ENCODE data around the gene GALNT1. TPM values are rescaled to one million over a fixed set of nuclear protein-coding genes. Genes with fewer than 3 reads are reported as not detected.

The GALNT1 gene
- total and polyA plus RNA-seq, 2 donors (not counting 1 experiment from before 2014, with no cell fraction given) = 7.5 to 51.3 TPM

- H3K4me3 ChIP-seq (ENCODE audit: control extremely low read depth in 1 of 5, extremely low read depth in 1 of 5, insufficient read depth in 1 of 5, low read depth in 2 of 5, low read length in 4 of 5) = no peak overlapping the region
- no peak overlapping the region for H3K9ac ChIP-seq (ENCODE audit: low read length)
- ChIA-PET CTCF (no interaction called here), POLR2A (no interaction called here)
- H4K20me1 ChIP-seq (ENCODE audit: control insufficient read depth, insufficient read depth, low read length, poor library complexity, severe bottlenecking) = no peaks in the 10 kb centered on the region
- H3K27me3 Mint-ChIP-seq = no peaks in the 10 kb centered on the region
- peaks cover 44% of the 10 kb centered on the region for H3K4me1 Mint-ChIP-seq
- peak overlapping the region in 1 of 2 donors; percentile 9 for H3K27ac ChIP-seq (ENCODE audit: low read length in 2 of 2)
- no peak overlapping the region for H2AFZ ChIP-seq (ENCODE audit: insufficient read depth, low read depth, low read length, poor library complexity, severe bottlenecking)
- peaks cover 5 to 8% (median 5%) of the 10 kb centered on the region in 3 donors for H3K9me3 ChIP-seq (ENCODE audit: control extremely low read depth in 1 of 3, control insufficient read depth in 2 of 3, insufficient read depth in 1 of 3, low read length in 2 of 3)
- peaks cover 0 to 23% of the 10 kb centered on the region in 2 donors for H3K4me1 ChIP-seq (ENCODE audit: control insufficient read depth in 2 of 2, insufficient read depth in 2 of 2, low read length in 2 of 2)
- peaks cover 77% of the 10 kb centered on the region for H3K79me2 ChIP-seq (ENCODE audit: control insufficient read depth, insufficient read depth, low read length)
- peaks cover 0 to 6% of the 10 kb centered on the region in 2 experiments for H3K36me3 ChIP-seq (replicated peaks in 1 of 2; ENCODE audit: control extremely low read depth in 1 of 2, control insufficient read depth in 1 of 2, extremely low read depth in 1 of 2, insufficient read depth in 2 of 2, low read length in 1 of 2)
- H3K27me3 ChIP-seq (replicated peaks in 1 of 4; ENCODE audit: control extremely low read depth in 1 of 4, control insufficient read depth in 3 of 4, insufficient read depth in 4 of 4, low read length in 3 of 4) = no peaks in the 10 kb centered on the region
- ATAC-seq (ENCODE audit: low read depth) (no peak), DNase-seq (no peak)
- intact Hi-C loops (cut with micrococcal nuclease) = no loop called here
- TF ChIP-seq CTCF (IDR thresholded peaks at IDR 0.05) (no peak), EZH2 (IDR thresholded peaks at IDR 0.05; ENCODE audit: borderline replicate concordance, insufficient read depth, low read depth, low read length, poor library complexity, severe bottlenecking) (no peak)
- H3K4me3 Mint-ChIP-seq = peak overlapping the region; percentile 0
- peak overlapping the region; percentile 31 for H3K4me2 ChIP-seq (replicated peaks; ENCODE audit: low read depth, low read length, poor library complexity, severe bottlenecking)
- H3K9me3 Mint-ChIP-seq (ENCODE audit: insufficient read depth) = no peaks in the 10 kb centered on the region
- H3K27ac Mint-ChIP-seq = no peak overlapping the region
These were observed 41.7 kb downstream of the GALNT1 start for GRCh38 chr18:35623255-35623654.

GRCh38 chr18:35624146-35624545 lies 42.6 kb downstream of the GALNT1 start:
- Histone ChIP-seq H3K4me3 (ENCODE audit: control extremely low read depth in 1 of 5, extremely low read depth in 1 of 5, insufficient read depth in 1 of 5, low read depth in 2 of 5, low read length in 4 of 5) (no peak overlapping the region), H3K27ac (ENCODE audit: low read length in 2 of 2) (no peak overlapping the region), H3K9ac (ENCODE audit: low read length) (no peak overlapping the region), H3K27me3 (replicated peaks in 1 of 4; ENCODE audit: control extremely low read depth in 1 of 4, control insufficient read depth in 3 of 4, insufficient read depth in 4 of 4, low read length in 3 of 4) (no peaks in the 10 kb centered on the region), H2AFZ (ENCODE audit: insufficient read depth, low read depth, low read length, poor library complexity, severe bottlenecking) (no peak overlapping the region), H4K20me1 (ENCODE audit: control insufficient read depth, insufficient read depth, low read length, poor library complexity, severe bottlenecking) (no peaks in the 10 kb centered on the region), H3K4me1 (ENCODE audit: control insufficient read depth in 2 of 2, insufficient read depth in 2 of 2, low read length in 2 of 2) (peaks cover 0 to 20% of the 10 kb centered on the region in 2 donors), H3K79me2 (ENCODE audit: control insufficient read depth, insufficient read depth, low read length) (peaks cover 68% of the 10 kb centered on the region), H3K36me3 (replicated peaks in 1 of 2; ENCODE audit: control extremely low read depth in 1 of 2, control insufficient read depth in 1 of 2, extremely low read depth in 1 of 2, insufficient read depth in 2 of 2, low read length in 1 of 2) (peaks cover 0 to 6% of the 10 kb centered on the region in 2 experiments), H3K4me2 (replicated peaks; ENCODE audit: low read depth, low read length, poor library complexity, severe bottlenecking) (no peak overlapping the region), H3K9me3 (ENCODE audit: control extremely low read depth in 1 of 3, control insufficient read depth in 2 of 3, insufficient read depth in 1 of 3, low read length in 2 of 3) (peaks cover 5 to 8% (median 5%) of the 10 kb centered on the region in 3 donors)
- H3K27me3 Mint-ChIP-seq = no peaks in the 10 kb centered on the region
- intact Hi-C loops (cut with micrococcal nuclease) = no loop called here
- DNase-seq (no peak), ATAC-seq (ENCODE audit: low read depth) (peak; percentile 43)
- ChIA-PET CTCF (no interaction called here), POLR2A (no interaction called here)
- TF ChIP-seq CTCF (IDR thresholded peaks at IDR 0.05) (no peak), EZH2 (IDR thresholded peaks at IDR 0.05; ENCODE audit: borderline replicate concordance, insufficient read depth, low read depth, low read length, poor library complexity, severe bottlenecking) (no peak)
- peak overlapping the region; percentile 11 for H3K4me3 Mint-ChIP-seq
- H3K4me1 Mint-ChIP-seq = peaks cover 43% of the 10 kb centered on the region
- H3K9me3 Mint-ChIP-seq (ENCODE audit: insufficient read depth) = no peaks in the 10 kb centered on the region
- WGBS (ENCODE audit: insufficient coverage) = no CpG with 5 or more reads among the region's 1 CpG
- H3K27ac Mint-ChIP-seq = no peak overlapping the region
